HCT116 (cell line): ENCODE measurements around the gene FRMPD4.

Source experiments
- CEBPB ChIP-seq: IDR thresholded peaks from 2 replicates; pipeline ENCODE4 v1.6.1; 2012; ENCODE audit warnings: low read depth
- CTCF ChIP-seq, 3 experiments: fragments of 200-600 bp in 1 of 3; sonication (generic) in 1 of 3; IDR thresholded peaks in 2 of 3; conservative IDR thresholded peaks in 1 of 3; 2 replicates each; pipeline ENCODE4 v1.5.1; 2012 to 2017; ENCODE audit warnings: low read depth in 2 of 3, low read length in 2 of 3, antibody characterized with exemption in 1 of 3, borderline replicate concordance in 1 of 3, control low read depth in 1 of 3, mild to moderate bottlenecking in 1 of 3, mixed read lengths in 1 of 3, mixed run types in 1 of 3, moderate library complexity in 1 of 3; ENCODE audit not compliant: insufficient read depth in 1 of 3
- EGR1 ChIP-seq: IDR thresholded peaks from 2 replicates; pipeline ENCODE4 v1.6.1; 2012; ENCODE audit warnings: low read depth
- JUND ChIP-seq: IDR thresholded peaks from 2 replicates; pipeline ENCODE4 v1.6.1; 2012
- POLR2A ChIP-seq: IDR thresholded peaks from 2 replicates; pipeline ENCODE4 v1.7.0; 2011; ENCODE audit warnings: borderline replicate concordance; ENCODE audit not compliant: insufficient read depth, insufficient read length; ENCODE audit errors: extremely low read depth
- POLR2AphosphoS5 ChIP-seq: IDR thresholded peaks from 2 replicates; pipeline ENCODE4 v1.6.1; 2011; ENCODE audit warnings: mild to moderate bottlenecking, low read depth, low read length, moderate library complexity
- RAD21 ChIP-seq: IDR thresholded peaks from 2 replicates; pipeline ENCODE4 v1.6.1; 2012; ENCODE audit warnings: low read depth, mild to moderate bottlenecking
- SP1 ChIP-seq: IDR thresholded peaks from 2 replicates; pipeline ENCODE4 v1.6.1; 2012; ENCODE audit warnings: low read depth
- ZNF274 ChIP-seq: fragments of 200-500 bp; sonication (Bioruptor generic); IDR thresholded peaks from 2 replicates; pipeline ENCODE4 v1.6.1; 2014; ENCODE audit warnings: mild to moderate bottlenecking, low read depth, low read length, inconsistent platforms
- TF ChIP-seq, protein P1 (sequence below): IDR thresholded peaks from 2 replicates; pipeline ENCODE4 v1.6.1; 2011; ENCODE audit warnings: mild to moderate bottlenecking, low read length, moderate library complexity; ENCODE audit not compliant: insufficient replicate concordance; ENCODE audit errors: extremely low read depth

- TF ChIP-seq JUND (no peak), EGR1 (no peak), CTCF (IDR thresholded peaks at IDR 0.05 in 2 of 3, conservative IDR thresholded peaks at IDR 0.05 in 1 of 3; ENCODE audit: borderline replicate concordance in 1 of 3, insufficient read depth in 1 of 3, low read depth in 2 of 3, low read length in 2 of 3) (no peak), CEBPB (no peak), RAD21 (no peak), POLR2A (no peak), POLR2AphosphoS5 (no peak), SP1 (no peak), ZNF274 (no peak)
- TF ChIP-seq, protein P1, sequence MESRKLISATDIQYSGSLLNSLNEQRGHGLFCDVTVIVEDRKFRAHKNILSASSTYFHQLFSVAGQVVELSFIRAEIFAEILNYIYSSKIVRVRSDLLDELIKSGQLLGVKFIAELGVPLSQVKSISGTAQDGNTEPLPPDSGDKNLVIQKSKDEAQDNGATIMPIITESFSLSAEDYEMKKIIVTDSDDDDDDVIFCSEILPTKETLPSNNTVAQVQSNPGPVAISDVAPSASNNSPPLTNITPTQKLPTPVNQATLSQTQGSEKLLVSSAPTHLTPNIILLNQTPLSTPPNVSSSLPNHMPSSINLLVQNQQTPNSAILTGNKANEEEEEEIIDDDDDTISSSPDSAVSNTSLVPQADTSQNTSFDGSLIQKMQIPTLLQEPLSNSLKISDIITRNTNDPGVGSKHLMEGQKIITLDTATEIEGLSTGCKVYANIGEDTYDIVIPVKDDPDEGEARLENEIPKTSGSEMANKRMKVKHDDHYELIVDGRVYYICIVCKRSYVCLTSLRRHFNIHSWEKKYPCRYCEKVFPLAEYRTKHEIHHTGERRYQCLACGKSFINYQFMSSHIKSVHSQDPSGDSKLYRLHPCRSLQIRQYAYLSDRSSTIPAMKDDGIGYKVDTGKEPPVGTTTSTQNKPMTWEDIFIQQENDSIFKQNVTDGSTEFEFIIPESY = no peak
Measured at GRCh38 chrX:12149670-12150407, 11.6 kb downstream of the FRMPD4 start.
